ENCODE results near the gene IFI44L. TPM values are rescaled to one million over a fixed set of nuclear protein-coding genes. Genes with fewer than 3 reads are reported as not detected.

Gene IFI44L
- total RNA-seq, 4 donors from 2014 or later, result 1.1 to 8.3 (median 4.1) TPM

DNA sequence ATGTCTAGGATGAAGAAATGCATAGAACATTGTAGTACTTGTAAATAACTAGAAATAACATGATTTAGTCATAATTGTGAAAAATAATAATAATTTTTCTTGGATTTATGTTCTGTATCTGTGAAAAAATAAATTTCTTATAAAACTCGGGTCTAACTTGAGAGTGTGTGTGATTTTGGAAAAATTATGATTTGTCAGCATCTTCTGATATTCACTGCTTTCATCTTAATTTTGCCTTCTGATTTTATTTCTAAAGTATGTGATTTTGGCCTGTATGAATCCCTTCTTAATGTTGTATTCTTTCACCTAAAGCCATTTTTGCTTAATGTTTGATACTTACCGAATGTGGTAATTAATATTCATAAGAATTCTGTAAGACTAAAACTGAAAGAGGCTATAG, 43.7 kb downstream of the IFI44L start:
- H3K27me3 ChIP-seq, result no peaks in the 10 kb centered on the region
- H3K9me3 ChIP-seq, result no peaks in the 10 kb centered on the region
- intact Hi-C loops (cut with DNase I; ENCODE audit: low total_unique reads), result no loop called here
- TF ChIP-seq POLR2A (IDR thresholded peaks at IDR 0.05), result no peak
- no peak for TF ChIP-seq CTCF (IDR thresholded peaks at IDR 0.05 in 4 of 5, conservative IDR thresholded peaks at IDR 0.05 in 1 of 5)
- no peaks in the 10 kb centered on the region for H3K4me1 ChIP-seq
- H3K36me3 ChIP-seq, result peaks cover 0 to 11% of the 10 kb centered on the region in 2 donors
- DNase-seq (no peak), ATAC-seq (no peak)
- no peak overlapping the region for H3K27ac ChIP-seq
- in situ Hi-C loops (cut with MboI; ENCODE audit: low sequenced_read_pairs in 4 of 4), result loop anchor here in 1 of 4 donors (25.0 kb wide), 1 partner anchor 527 kb away; no protein-coding TSS in a partner anchor
- no peak overlapping the region for H3K4me3 ChIP-seq

GRCh38 chr1:78664763-78665162, 44.5 kb downstream of the IFI44L start:
- no peak for TF ChIP-seq CTCF (IDR thresholded peaks at IDR 0.05 in 4 of 5, conservative IDR thresholded peaks at IDR 0.05 in 1 of 5)
- TF ChIP-seq POLR2A (IDR thresholded peaks at IDR 0.05), result no peak
- ATAC-seq (no peak), DNase-seq (no peak)
- H3K27ac ChIP-seq, result no peak overlapping the region
- H3K9me3 ChIP-seq, result no peaks in the 10 kb centered on the region
- no peaks in the 10 kb centered on the region for H3K27me3 ChIP-seq
- H3K4me1 ChIP-seq, result no peaks in the 10 kb centered on the region
- intact Hi-C loops (cut with DNase I; ENCODE audit: low total_unique reads), result no loop called here
- peaks cover 0 to 5% of the 10 kb centered on the region in 2 donors for H3K36me3 ChIP-seq
- H3K4me3 ChIP-seq, result no peak overlapping the region
- in situ Hi-C loops (cut with MboI; ENCODE audit: low sequenced_read_pairs in 4 of 4), result loop anchor here in 1 of 4 donors (25.0 kb wide), 1 partner anchor 527 kb away; no protein-coding TSS in a partner anchor

DNA sequence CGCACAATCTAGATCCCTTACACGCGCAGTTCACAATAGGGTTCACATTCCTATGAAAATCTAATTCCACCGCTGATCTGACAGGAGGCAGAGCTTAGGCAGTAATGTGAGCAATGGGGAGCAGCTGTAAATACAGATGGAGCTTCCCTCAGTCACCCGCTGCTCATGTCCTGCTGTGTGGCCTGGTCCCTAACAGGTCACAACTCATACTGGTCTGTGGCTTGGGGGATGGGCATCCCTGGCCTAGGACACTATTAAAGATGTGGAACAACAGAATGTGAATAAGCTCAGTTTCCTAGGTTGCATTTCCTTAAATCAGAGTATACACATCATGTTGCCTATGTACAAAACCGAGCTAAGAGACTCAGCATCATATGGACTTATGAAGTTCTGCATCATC, 45.6 kb downstream of the IFI44L start:
- Histone ChIP-seq H3K4me3 (no peak overlapping the region), H3K27me3 (no peaks in the 10 kb centered on the region), H3K27ac (no peak overlapping the region), H3K4me1 (no peaks in the 10 kb centered on the region), H3K9me3 (no peaks in the 10 kb centered on the region), H3K36me3 (no peaks in the 10 kb centered on the region)
- no peak for TF ChIP-seq CTCF (IDR thresholded peaks at IDR 0.05 in 4 of 5, conservative IDR thresholded peaks at IDR 0.05 in 1 of 5)
- no peak for TF ChIP-seq POLR2A (IDR thresholded peaks at IDR 0.05)
- ATAC-seq (no peak), DNase-seq (no peak)
- in situ Hi-C loops (cut with MboI; ENCODE audit: low sequenced_read_pairs in 4 of 4), result loop anchor here in 1 of 4 donors (25.0 kb wide), 1 partner anchor 529 kb away; no protein-coding TSS in a partner anchor
- intact Hi-C loops (cut with DNase I; ENCODE audit: low total_unique reads), result no loop called here

DNA sequence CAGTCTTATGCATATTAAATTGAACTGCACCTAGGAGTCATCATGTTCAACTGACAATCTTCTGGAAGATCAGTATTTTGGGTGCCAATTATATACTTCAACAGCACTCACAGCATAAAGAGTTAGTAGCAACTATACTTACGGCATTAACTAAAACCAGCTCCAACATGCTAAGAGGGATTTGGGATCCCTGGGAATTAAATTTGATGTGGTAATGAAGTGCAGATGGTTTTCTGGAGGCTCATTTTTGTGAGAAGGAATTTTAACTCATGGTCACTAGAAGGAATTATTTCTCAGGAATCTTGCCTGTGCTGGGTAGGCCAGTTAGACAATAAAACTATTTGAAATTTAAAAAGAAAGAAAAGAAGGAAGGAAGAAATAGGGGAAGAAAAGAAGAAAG, 47.7 kb downstream of the IFI44L start:
- H3K27me3 ChIP-seq, result no peaks in the 10 kb centered on the region
- H3K4me1 ChIP-seq, result no peaks in the 10 kb centered on the region
- no peaks in the 10 kb centered on the region for H3K9me3 ChIP-seq
- no peak overlapping the region for H3K27ac ChIP-seq
- no peak for TF ChIP-seq CTCF (IDR thresholded peaks at IDR 0.05 in 4 of 5, conservative IDR thresholded peaks at IDR 0.05 in 1 of 5)
- no peak for TF ChIP-seq POLR2A (IDR thresholded peaks at IDR 0.05)
- in situ Hi-C loops (cut with MboI; ENCODE audit: low sequenced_read_pairs in 4 of 4), result loop anchor here in 1 of 4 donors (25.0 kb wide), 1 partner anchor 531 kb away; no protein-coding TSS in a partner anchor
- no peak for DNase-seq
- intact Hi-C loops (cut with DNase I; ENCODE audit: low total_unique reads), result no loop called here
- H3K4me3 ChIP-seq, result no peak overlapping the region
- no peaks in the 10 kb centered on the region for H3K36me3 ChIP-seq
- no peak for ATAC-seq

GRCh38 chr1:78668427-78668826, 48.2 kb downstream of the IFI44L start:
- Histone ChIP-seq H3K4me1 (no peaks in the 10 kb centered on the region), H3K27ac (no peak overlapping the region), H3K9me3 (no peaks in the 10 kb centered on the region), H3K4me3 (no peak overlapping the region), H3K36me3 (no peaks in the 10 kb centered on the region), H3K27me3 (no peaks in the 10 kb centered on the region)
- in situ Hi-C loops (cut with MboI; ENCODE audit: low sequenced_read_pairs in 4 of 4), result loop anchor here in 1 of 4 donors (25.0 kb wide), 1 partner anchor 531 kb away; no protein-coding TSS in a partner anchor
- ATAC-seq (no peak), DNase-seq (no peak)
- TF ChIP-seq CTCF (IDR thresholded peaks at IDR 0.05 in 4 of 5, conservative IDR thresholded peaks at IDR 0.05 in 1 of 5), result no peak
- TF ChIP-seq POLR2A (IDR thresholded peaks at IDR 0.05), result no peak
- intact Hi-C loops (cut with DNase I; ENCODE audit: low total_unique reads), result no loop called here
